HG02885 (cell line): Measurements from ENCODE around the gene KRTAP2-4.
"Not testable (repeated sequence)": the region's sequence is repeated elsewhere in the genome, so short reads cannot be mapped to it uniquely, and the experiment has no call there.

Experiments
- ATAC-seq: cut with Tn5 transposase; IDR thresholded peaks from one replicate; pipeline ENCODE4 v1.9.1; 2021; ENCODE audit warnings: mild to moderate bottlenecking; ENCODE audit not compliant: unreplicated experiment, poor library complexity

KRTAP2-4 gene

DNA sequence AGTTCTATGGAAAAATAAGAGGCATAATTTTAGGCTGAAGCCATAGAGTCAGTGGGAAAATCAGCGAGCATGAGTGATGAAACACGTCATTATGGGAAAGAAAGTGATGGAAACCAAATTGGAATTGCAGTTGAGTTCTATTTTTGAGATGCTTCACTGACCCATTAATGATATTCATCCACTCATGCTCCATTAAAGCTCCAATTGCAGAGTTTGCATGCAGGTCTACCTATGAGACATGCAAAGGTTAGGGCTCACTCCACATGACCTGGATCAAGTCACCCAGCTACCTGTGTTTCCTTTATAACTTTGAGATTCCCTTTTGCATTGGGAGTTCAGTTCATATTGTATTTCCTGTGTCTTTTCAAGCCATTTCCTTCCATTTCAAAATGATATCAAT lies 8.0 kb upstream of the KRTAP2-4 start:
- no peak for ATAC-seq

DNA sequence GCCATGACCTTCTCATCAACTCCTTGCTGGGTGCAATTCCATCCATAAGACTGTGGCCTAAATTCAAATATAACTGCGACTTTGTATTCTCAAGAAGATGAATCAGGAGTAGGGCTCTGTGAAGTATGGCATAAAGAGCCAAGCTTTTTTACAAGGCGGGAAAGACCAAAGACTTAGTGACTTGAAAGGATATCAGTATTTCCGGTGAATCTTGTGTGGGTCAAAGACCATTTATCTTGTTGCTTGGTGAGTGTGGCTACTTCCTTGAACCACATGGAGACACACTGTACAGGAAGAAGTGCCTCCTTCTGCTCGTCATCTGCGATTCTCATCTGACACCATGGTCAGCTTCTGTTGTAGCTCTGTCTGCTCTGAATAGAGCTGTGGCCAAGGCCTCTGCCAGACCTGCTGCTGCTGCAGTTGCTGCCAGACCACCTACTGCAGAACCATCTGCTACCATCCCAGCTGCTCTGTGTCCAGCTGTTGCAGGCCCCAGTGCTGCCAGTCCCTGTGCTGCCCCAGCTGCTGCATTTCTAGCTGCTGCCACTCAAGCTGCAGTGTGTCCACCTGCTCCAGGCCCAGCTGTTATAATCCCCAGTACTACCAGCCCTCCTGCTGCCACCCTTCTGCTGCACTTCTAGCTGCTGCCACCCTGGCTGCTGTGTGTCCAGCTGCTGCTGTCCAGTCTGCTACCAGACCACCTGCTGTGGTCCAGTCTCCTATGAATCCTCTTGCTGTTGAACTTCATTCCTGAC lies 6.1 kb upstream of the KRTAP2-4 start:
- ATAC-seq: no peak

DNA sequence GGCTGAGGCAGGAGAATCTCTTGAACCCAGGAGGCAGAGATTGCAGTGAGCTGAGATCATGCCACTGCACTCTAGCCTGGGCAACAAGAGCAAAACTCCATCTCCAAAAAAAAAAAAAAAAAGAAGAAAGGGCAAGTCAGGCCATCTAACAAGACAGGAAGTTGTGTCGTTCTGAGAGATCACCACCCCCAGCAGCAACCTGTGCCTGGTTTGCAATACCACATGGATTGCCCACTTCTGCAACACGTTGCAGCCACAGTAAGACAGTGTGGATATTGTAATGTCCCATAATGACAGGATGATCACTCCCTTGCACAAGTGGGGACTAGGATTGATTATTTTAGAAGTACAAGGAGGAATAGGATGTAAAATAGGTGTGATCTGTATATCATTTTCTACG lies 3.4 kb upstream of the KRTAP2-4 start:
- ATAC-seq: no peak

DNA sequence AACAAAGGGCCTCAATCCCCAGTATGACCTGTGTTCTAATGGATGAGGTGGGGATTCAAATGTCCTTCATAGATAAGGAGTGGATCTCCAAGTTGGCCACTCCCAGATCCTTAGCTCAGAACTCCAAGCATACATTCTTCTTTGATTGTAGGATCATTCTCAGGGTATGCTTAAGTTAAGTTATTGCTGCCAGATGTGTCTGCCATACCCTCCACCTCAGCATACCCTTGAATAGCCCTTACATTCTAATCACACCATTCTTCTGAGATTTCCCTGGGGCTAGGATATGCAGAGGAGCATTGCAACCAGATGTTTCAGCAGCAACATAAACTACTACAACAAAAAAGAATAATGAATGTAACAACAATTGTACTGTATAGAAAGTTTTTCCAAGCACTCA lies 1.6 kb upstream of the KRTAP2-4 start:
- ATAC-seq: no peak

DNA sequence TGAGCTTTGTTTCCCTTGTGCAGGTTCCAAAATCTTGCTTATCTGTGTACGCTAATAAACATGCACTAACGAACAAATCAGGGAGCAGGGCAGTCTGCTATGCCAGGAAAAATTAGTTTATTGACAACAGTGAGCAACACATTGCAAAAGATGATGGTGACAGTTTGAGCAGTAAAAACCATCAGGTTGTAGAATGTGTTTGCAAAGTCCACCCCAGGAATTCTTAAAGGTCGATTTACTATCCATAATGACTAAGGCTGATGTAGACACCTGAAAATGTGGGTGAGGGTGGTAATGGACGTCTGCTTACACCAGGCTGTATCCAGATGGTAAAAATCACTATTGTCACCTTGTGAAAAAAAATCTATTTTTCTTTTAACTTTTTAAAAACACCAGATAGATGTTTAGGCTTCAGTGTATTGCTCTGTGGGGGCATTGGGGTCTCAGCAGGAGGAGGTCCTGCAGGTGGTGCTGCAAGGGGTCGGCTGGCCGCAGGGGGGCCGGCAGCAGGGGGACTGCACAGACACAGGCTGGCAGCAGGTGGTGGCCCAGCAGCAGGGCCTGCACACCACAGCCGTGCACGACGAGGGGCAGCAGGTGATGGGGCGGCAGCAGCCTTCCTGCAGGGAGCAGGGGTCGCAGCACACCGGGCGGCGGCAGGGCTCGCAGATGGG lies 526 bp downstream of the KRTAP2-4 start:
- not testable (repeated sequence) for ATAC-seq

DNA sequence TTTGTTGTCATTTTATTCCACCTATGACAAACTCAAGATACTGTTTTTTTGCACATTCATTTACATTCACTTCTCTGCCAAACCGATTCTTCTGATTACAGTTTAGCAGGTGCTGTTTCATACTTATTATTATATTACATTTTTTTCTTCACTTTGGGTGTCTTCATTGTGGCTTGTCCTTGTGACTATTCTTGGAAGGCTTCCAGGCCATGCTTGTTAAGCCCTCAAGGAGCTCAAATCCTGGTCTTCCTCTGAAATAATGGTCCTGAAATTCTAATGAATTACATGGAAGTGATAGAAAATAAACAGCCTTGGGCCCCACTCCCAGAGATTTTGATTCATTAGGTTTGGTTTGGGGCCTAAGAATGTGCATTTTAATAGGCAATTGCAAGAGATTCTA lies 1.4 kb downstream of the KRTAP2-4 start:
- no peak for ATAC-seq

DNA sequence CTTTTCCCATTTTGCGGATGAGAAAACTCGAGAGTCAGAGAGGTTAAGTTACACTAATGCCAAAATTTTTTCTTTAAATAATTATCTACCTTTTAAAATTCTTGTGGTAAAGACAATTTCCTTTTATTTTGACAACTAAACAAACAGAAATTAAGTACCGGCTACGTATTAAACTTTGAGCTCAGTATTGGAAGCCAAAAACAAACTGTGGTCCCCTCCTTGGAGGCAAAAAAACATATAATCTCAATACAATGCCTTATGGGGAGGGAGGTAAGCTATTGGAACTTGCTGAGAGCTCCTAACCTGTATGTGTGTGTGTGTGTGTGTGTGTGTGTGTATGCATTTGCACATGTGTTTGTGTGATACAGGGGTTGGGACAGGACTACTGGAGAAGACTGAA lies 2.2 kb downstream of the KRTAP2-4 start:
- ATAC-seq: no peak

DNA sequence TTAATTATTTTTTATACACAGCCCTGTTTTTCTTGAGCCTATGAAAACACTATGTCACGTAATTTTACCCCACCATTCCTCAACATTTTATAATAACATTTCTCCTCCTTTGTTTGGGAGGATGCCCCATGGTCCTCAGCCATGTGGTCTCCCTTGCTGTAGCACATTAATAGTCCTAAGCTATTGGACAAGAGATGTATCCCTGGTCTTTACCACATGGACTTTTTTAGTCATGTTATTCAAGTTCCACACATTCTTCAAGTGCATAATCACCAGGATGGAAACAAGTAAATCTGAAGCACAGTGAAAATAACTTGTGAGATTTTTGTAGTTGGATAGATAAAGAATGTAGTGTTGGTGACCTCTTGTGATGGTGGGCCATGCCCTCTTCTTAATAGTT lies 3.7 kb downstream of the KRTAP2-4 start:
- no peak for ATAC-seq

DNA sequence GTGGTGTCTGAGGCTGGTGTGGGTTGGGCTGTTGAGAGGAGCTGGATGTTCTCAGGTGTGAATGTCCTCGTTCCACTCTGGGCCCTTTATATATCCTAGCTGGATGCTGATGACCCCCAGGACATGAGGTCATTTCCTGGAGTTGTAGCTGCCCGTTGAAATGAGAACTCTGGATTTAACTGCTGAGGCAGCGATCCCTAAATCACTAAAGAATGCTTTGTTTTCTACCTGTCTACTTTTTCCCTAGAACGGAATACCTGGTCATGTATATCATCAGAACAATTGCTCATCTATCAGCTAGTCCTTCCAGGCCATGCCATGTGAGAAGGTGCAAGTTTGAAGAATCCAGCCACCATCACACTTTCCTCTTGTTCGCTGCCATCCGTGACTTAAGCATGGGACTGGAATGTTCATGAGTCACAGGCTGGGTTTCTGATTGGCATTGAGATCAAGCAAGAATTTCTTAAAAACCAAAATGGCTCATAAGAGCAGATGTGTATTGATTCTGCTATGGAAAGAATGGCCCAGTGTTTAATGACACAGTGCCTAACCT lies 5.6 kb downstream of the KRTAP2-4 start, which contains the start of gene KRTAP2-3:
Gene KRTAP2-3 (minus strand): TSS at position 63 of the 553 bp plus-strand sequence. CDS start 64 bp downstream, outside the sequence.
- ATAC-seq: no peak

DNA sequence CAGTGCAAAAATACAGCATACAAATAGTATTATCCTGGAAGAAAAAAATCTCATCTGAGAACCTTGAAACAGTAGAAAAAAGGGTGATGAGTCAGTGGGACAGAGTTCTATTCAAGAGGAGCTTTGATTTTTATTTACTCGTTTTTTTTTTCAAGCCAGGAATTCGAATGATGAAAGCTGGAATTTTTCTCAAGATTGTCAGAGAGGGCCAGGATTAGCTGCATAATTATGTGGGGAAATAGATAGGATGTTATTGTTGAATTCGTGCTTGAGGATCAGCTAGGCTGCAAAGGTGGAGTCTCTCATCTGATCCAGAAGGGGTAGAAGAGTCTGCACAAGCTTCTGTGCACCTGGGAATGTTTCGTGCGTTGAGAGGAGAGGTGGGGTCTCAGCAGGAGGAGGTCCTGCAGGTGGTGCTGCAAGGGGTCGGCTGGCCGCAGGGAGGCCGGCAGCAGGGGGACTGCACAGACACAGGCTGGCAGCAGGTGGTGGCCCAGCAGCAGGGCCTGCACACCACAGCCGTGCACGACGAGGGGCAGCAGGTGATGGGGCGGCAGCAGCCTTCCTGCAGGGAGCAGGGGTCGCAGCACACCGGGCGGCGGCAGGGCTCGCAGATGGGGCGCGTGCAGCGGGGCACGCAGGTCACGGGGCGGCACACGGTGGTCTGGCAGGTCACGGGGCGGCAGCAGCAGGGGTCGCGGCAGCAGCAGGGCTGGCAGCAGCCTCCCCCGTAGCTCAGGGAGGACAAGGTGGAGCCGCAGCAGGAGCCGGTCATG lies 6.2 kb downstream of the KRTAP2-4 start:
- ATAC-seq: not testable (repeated sequence)

DNA sequence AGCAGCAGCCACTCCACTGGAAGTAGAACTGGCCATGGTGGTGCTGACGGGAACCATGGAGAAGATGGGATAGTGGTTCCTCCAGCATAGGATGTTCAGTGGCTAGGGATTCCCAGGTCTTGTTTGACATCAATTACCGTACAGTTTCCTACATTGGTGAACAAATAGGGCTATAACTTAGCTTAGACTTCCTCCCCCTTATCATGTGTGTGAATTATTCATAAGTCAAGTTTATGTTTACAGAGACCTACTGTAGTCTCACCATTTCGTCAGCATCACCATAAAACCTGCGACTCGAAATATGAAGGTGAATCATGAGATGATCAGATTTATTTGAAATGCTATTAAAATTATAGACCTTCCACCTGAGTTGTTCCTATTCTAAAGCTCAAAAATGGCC lies 6.9 kb downstream of the KRTAP2-4 start:
- no peak for ATAC-seq

DNA sequence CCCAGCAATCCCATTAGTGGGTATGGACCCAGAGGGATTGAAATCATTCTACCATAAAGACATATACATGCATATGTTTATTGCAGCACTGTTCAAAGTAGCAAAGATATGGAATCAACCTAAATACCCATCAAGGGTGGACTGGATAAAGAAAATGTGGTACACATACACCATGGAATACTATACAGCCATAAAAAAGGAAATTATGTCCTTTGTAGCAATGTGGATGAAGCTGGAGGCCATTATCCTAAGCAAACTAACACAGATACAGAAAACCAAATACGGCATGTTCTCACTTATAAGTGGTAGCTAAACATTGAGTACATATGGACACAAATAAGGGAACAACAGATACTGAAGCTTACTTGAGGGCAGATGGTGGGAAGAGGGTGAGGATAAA lies 8.1 kb downstream of the KRTAP2-4 start:
- no peak for ATAC-seq

DNA sequence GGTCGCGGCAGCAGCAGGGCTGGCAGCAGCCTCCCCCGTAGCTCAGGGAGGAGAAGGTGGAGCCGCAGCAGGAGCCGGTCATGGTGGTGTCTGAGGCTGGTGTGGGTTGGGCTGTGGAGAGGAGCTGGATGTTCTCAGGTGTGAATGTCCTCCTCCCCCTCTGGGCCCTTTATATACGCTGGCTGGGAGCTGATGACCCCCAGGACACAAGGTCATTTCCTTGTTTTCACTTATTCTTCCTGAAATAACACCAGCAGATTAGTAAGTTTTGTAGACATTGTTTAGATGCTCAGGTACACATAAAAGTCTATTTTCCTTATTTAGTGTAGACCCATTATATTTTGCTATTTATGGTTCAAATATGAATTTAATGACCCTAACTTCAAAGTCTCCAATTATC lies 10.5 kb downstream of the KRTAP2-4 start, which contains the start of gene KRTAP2-2:
Gene KRTAP2-2 (minus strand): TSS at position 101 of the 400 bp plus-strand sequence. CDS start 19 bp downstream, at position 82.
- ATAC-seq: not testable (repeated sequence)

DNA sequence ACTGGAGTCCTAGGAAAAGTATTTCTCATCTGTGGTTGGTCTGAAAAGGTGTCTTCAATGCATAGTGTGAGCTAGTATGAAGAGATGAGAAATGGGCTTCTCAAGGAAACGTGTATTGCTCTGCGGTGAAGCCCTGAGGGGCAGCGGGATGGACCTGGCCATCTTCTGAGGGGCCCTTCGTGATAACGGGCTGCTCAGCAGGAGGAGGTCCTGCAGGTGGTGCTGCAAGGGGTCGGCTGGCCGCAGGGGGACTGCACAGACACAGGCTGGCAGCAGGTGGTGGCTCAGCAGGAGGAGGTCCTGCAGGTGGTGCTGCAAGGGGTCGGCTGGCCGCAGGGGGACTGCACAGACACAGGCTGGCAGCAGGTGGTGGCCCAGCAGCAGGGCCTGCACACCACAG lies 11.1 kb downstream of the KRTAP2-4 start:
- ATAC-seq: not testable (repeated sequence)

DNA sequence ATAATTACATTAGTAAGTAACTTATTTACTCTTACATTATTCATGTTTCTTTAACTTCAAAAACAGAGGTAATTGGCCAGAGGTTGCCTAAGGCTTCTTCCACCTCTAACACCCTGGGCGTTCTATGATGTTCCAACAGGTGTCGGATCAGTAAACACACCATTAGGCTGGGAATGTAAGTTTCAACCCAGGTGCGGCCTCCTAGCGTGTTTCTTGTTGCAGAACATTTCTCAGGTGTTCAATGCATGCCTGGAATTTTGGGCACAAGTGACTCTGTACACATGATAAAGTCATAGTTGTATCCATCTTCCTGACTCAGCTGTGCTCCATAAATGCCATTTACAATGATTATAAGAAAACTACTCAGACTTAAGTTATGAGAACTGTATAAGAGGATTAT lies 11.7 kb downstream of the KRTAP2-4 start:
- ATAC-seq: no peak

DNA sequence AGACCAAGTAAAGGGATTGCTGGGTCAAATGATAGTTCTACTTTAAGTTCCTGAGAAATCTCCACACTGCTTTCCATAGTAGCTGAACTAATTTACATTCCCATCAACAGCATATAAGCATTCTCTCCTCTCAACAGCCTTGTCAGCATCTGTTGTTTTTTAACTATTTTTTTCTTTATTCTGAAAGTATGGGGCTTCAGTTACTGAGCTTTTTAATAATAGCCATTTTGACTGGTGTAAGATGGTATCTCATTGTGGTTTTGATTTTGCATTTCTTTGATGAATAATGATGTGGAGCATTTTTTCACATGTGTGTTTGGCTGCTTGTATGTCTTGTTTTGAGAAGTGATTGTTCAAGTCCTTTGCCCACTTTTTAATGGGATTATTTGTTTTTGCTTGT lies 13.1 kb downstream of the KRTAP2-4 start:
- no peak for ATAC-seq

DNA sequence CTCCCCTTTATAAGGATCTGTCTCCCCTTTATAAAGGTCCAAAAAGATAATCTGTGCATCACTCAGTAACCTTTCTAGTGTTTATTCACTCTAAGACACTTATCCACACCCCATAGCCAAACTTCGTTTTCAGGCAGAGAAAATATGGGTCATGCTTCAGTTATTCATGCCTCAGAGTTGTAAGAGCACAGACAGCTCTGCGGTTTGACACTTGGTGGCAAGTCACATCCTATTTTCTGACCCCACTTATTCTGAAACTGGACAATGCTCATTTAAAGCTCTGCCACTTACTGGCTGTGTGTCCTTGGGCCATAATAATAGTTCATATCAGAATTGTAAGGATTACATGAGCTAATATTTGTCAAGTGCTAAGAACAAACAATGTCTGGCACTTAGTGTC lies 16.6 kb downstream of the KRTAP2-4 start:
- no peak for ATAC-seq

DNA sequence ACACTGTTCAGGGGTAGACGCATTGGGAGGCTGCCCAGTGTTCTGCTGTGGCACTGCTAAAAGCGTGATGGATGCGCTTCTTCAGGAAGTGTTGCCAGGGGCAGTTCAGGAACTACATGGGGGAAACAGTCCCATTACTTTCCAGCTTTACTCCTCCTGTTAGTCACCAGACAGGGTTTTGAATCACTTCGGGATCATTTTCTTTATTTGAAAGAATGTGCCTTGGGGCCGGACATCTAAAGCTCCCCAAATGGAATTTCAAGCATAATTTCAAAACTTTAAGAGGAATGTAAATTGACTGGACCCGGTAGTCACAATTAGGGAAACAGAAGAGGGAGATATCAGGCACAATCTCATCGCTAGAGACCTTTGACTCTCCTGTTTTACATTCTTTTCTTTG lies 17.2 kb downstream of the KRTAP2-4 start:
- ATAC-seq: no peak

DNA sequence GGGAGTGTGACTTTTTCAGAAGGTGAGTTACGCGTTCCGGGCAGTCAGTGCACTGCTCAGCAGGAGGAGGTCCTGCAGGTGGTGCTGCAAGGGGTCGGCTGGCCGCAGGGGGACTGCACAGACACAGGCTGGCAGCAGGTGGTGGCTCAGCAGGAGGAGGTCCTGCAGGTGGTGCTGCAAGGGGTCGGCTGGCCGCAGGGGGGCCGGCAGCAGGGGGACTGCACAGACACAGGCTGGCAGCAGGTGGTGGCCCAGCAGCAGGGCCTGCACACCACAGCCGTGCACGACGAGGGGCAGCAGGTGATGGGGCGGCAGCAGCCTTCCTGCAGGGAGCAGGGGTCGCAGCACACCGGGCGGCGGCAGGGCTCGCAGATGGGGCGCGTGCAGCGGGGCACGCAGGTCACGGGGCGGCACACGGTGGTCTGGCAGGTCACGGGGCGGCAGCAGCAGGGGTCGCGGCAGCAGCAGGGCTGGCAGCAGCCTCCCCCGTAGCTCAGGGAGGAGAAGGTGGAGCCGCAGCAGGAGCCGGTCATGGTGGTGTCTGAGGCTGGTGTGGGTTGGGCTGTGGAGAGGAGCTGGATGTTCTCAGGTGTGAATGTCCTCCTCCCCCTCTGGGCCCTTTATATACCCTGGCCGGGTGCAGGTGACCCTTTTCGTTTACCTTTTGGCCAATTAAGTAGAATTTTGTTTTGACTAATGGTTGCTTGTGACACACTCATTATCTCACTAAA lies 18.8 kb downstream of the KRTAP2-4 start, which contains the start of gene KRTAP2-1:
Gene KRTAP2-1 (minus strand): TSS at position 582 of the 731 bp plus-strand sequence. CDS start 49 bp downstream, at position 533.
- ATAC-seq: not testable (repeated sequence)

DNA sequence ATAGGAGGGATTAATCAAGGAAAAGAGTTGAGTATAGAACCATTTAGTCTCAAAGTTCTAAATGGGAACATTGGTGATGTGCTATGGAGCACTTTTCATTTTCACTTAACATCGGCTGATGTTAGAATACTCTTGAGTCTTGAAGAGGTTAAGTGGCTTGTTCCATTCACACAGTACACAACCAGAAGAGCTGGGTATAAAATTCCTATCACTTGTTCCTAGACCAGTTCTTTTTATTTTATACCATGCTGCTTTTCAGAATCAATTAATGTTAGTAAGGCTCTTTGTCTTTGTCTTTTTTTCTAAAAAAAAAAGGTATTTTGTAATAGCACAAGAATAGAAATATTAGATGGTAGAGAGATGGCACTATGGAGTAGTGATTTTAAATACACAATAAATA lies 22.7 kb downstream of the KRTAP2-4 start:
- ATAC-seq: no peak
